ENCODE results near the gene LMNA.

- TF ChIP-seq CTCF (IDR thresholded peaks at IDR 0.05) = no peak
- TF ChIP-seq POLR2A (IDR thresholded peaks at IDR 0.05) = no peak
- no peak for TF ChIP-seq POLR2AphosphoS5 (IDR thresholded peaks at IDR 0.05)
Measured at GRCh38 chr1:156130578-156130942, 16.0 kb downstream of the LMNA start.
